Epidermal melanocyte (primary cell): ENCODE results near the gene RPTOR.

Experiments used
- DNase-seq: peaks from one replicate; pipeline ENCODE4 v3.0.0; 2011; ENCODE audit warnings: low spot score; ENCODE audit not compliant: insufficient read length

Gene RPTOR

GRCh38 chr17:80826346-80826954 is 281.8 kb downstream of the RPTOR start:
- no peak for DNase-seq

- DNase-seq: peak; percentile 88
Measured at GRCh38 chr17:80826955-80827645, 282.5 kb downstream of the RPTOR start.

GRCh38 chr17:80827646-80828643 is 283.3 kb downstream of the RPTOR start:
- DNase-seq: no peak

GRCh38 chr17:80829166-80829813 is 284.7 kb downstream of the RPTOR start:
- no peak for DNase-seq

GRCh38 chr17:80830020-80830780 is 285.6 kb downstream of the RPTOR start:
- DNase-seq: no peak

GRCh38 chr17:80831491-80831890 is 286.9 kb downstream of the RPTOR start:
- no peak for DNase-seq

GRCh38 chr17:80832266-80832676 is 287.6 kb downstream of the RPTOR start:
- DNase-seq: no peak

GRCh38 chr17:80832888-80833583 is 288.4 kb downstream of the RPTOR start:
- peak; percentile 98 for DNase-seq

- DNase-seq: peak; percentile 55
Measured at GRCh38 chr17:80833952-80834892, 289.6 kb downstream of the RPTOR start.

GRCh38 chr17:80834893-80835275 is 290.2 kb downstream of the RPTOR start:
- DNase-seq: no peak

- no peak for DNase-seq
Measured at GRCh38 chr17:80835816-80836657, 291.4 kb downstream of the RPTOR start.

- DNase-seq: no peak
Measured at GRCh38 chr17:80836658-80836965, 292.0 kb downstream of the RPTOR start.

GRCh38 chr17:80836971-80837481 is 292.4 kb downstream of the RPTOR start:
- no peak for DNase-seq

- no peak for DNase-seq
Measured at GRCh38 chr17:80837711-80838110, 293.1 kb downstream of the RPTOR start.

GRCh38 chr17:80838311-80839025 is 293.8 kb downstream of the RPTOR start:
- DNase-seq: no peak

GRCh38 chr17:80839026-80839345 is 294.3 kb downstream of the RPTOR start:
- no peak for DNase-seq

GRCh38 chr17:80839511-80839941 is 294.9 kb downstream of the RPTOR start:
- no peak for DNase-seq
